Coronary artery (tissue), 2 donors: ENCODE measurements around the gene ELFN1.

ENCODE experiments used
- DNase-seq: peaks from one replicate; pipeline ENCODE4 v3.0.0-alpha.2; 2017; ENCODE audit warnings: low spot score
- H3K27ac ChIP-seq, 2 donors: fragments of 200-600 bp; sonication (generic); one replicate each; pipeline ENCODE4 v1.5.1; 2016 to 2019
- H3K4me3 ChIP-seq: fragments of 200-600 bp; sonication (generic); 2 replicates; pipeline ENCODE4 v1.5.1; 2016; ENCODE audit warnings: mild to moderate bottlenecking, moderate library complexity
- CTCF ChIP-seq: fragments of 200-600 bp; sonication (generic); IDR thresholded peaks from one replicate; pipeline ENCODE4 v1.5.1; 2019; ENCODE audit warnings: antibody characterized with exemption

The ELFN1 gene

GRCh38 chr7:1787241-1787640 lies 117.2 kb downstream of the ELFN1 start:
- Histone ChIP-seq H3K4me3 (no peak overlapping the region), H3K27ac (no peak overlapping the region)
- DNase-seq: no peak
- no peak for TF ChIP-seq CTCF

GRCh38 chr7:1787681-1788235 lies 117.7 kb downstream of the ELFN1 start:
- H3K27ac ChIP-seq: no peak overlapping the region
- no peak for TF ChIP-seq CTCF
- no peak overlapping the region for H3K4me3 ChIP-seq
- DNase-seq: no peak

- Histone ChIP-seq H3K4me3 (no peak overlapping the region), H3K27ac (no peak overlapping the region)
- no peak for TF ChIP-seq CTCF
- DNase-seq: no peak
Measured at GRCh38 chr7:1794888-1795542, 124.9 kb downstream of the ELFN1 start.
